A549 (cell line): ENCODE measurements around the gene RTN4RL1. TPM values are rescaled to one million over a fixed set of nuclear protein-coding genes. Genes with fewer than 3 reads are reported as not detected.

Experiments used
- ATAC-seq, 2 experiments: fragments of 200-7000 bp in 1 of 2; fragments of >200 bp in 1 of 2; cut with Nextera tagmentation in 1 of 2; cut with Tn5 transposase in 1 of 2; 3 replicates each; pipeline versions ENCODE4 v1.8.0 to v1.9.1; 2018 to 2020; ENCODE audit warnings: mild to moderate bottlenecking in 1 of 2, moderate library complexity in 1 of 2
- CTCF ChIA-PET: fragments of 300-600 bp; sonication (Branson Sonifier 250); formaldehyde crosslinking; extraction: SDS; loops from one replicate; lab custom pipeline; 2021; ENCODE audit warnings: antibody characterized with exemption, inconsistent platforms; lab: Yijun Ruan, JAX
- POLR2A ChIA-PET: fragments of 350-600 bp; formaldehyde crosslinking; extraction: SDS; loops from one replicate; lab custom pipeline; 2021; ENCODE audit warnings: antibody characterized with exemption, inconsistent platforms; lab: Yijun Ruan, JAX
- DNase-seq, 2 experiments: peaks; one replicate each; pipeline versions ENCODE4 v3.0.0 to v3.0.0-alpha.2; 2011 to 2016; ENCODE audit warnings: low read depth in 1 of 2, low spot score in 1 of 2
- FAIRE-seq: peaks from 2 replicates; lab custom pipeline; 2011; peaks lifted over from hg19 to GRCh38; lab: Jason Lieb, UNC
- H3K27ac ChIP-seq, 2 experiments: fragments of >200 bp; sonication (Bioruptor Twin); formaldehyde crosslinking; 3 replicates each; pipeline ENCODE4 v1.5.1; 2016 to 2017
- H3K4me1 ChIP-seq: fragments of >200 bp; sonication (Bioruptor Twin); formaldehyde crosslinking; 3 replicates; pipeline ENCODE4 v1.6.1; 2016
- H3K4me2 ChIP-seq: fragments of >200 bp; sonication (Bioruptor Twin); formaldehyde crosslinking; 3 replicates; pipeline ENCODE4 v1.6.1; 2016
- H3K4me3 ChIP-seq: fragments of >200 bp; sonication (Bioruptor Twin); formaldehyde crosslinking; 3 replicates; pipeline ENCODE4 v1.5.1; 2016
- H3K9me3 ChIP-seq: fragments of >200 bp; sonication (Bioruptor Twin); formaldehyde crosslinking; 3 replicates; pipeline ENCODE4 v1.6.1; 2016
- EHMT2 ChIP-seq: fragments of 200-600 bp; sonication (generic); IDR thresholded peaks from 2 replicates; pipeline ENCODE4 v1.6.1; 2016; ENCODE audit warnings: antibody characterized with exemption, low read depth, mild to moderate bottlenecking, moderate library complexity
- KDM1A ChIP-seq: fragments of 200-600 bp; sonication (generic); IDR thresholded peaks from 2 replicates; pipeline ENCODE4 v1.6.1; 2016; ENCODE audit warnings: low read depth, mild to moderate bottlenecking
- NPAS2 ChIP-seq: fragments of 250-450 bp; sonication (Bioruptor Pico); IDR thresholded peaks from 2 replicates; pipeline ENCODE4 v1.8.0; 2022; ENCODE audit warnings: mild to moderate bottlenecking, moderate library complexity, borderline replicate concordance
- RFX5 ChIP-seq: fragments of 450-650 bp; IDR thresholded peaks from 2 replicates; pipeline ENCODE4 v1.7.1; 2014; ENCODE audit warnings: antibody characterized with exemption, mild to moderate bottlenecking, moderate library complexity
- SMC3 ChIP-seq: fragments of >200 bp; sonication (Bioruptor Twin); formaldehyde crosslinking; IDR thresholded peaks from 3 replicates; pipeline ENCODE4 v1.6.1; 2018; ENCODE audit warnings: inconsistent platforms
- WGBS: methylation state at CpG from one replicate; pipeline ENCODE4 v1.1.6; 2017; ENCODE audit errors: missing lambda C conversion rate; 5-methylcytosine and 5-hydroxymethylcytosine counted together
- polyA plus RNA-seq, 4 experiments: library from polyadenylated mRNA; depleted of rRNA in 3 of 4; stranded (reverse); fragments of >200 nt; fragmentation: RNase III in 1 of 4; extraction: RNeasy Plus Mini Kit Qiagen cat#74134 plus additional on column Dnase treatment in 1 of 4; gene quantifications; 2 replicates in 3 of 4; 3 replicates in 1 of 4; pipeline ENCODE4 v1.2.3, GENCODE V29; 2011 to 2017
- TF ChIP-seq, protein P1 (sequence below): fragments of 450-650 bp; IDR thresholded peaks from 2 replicates; pipeline ENCODE4 v1.6.1; 2014; ENCODE audit warnings: antibody characterized with exemption
- TF ChIP-seq, protein P2 (sequence below): fragments of >200 bp; sonication (Bioruptor Twin); formaldehyde crosslinking; IDR thresholded peaks from 3 replicates; pipeline ENCODE4 v1.6.1; 2016
- TF ChIP-seq, protein P3 (sequence below): fragments of 200-600 bp; sonication (generic); IDR thresholded peaks from 2 replicates; pipeline ENCODE4 v1.6.1; 2016; ENCODE audit warnings: antibody characterized with exemption, mild to moderate bottlenecking, moderate library complexity
- TF ChIP-seq, protein P4 (sequence below): IDR thresholded peaks from 2 replicates; pipeline ENCODE4 v1.6.1; 2012
- TF ChIP-seq, protein P5 (sequence below): fragments of 250-450 bp; sonication (Bioruptor Pico); IDR thresholded peaks from 2 replicates; pipeline ENCODE4 v1.5.0; 2020; ENCODE audit warnings: low read depth, mild to moderate bottlenecking, moderate library complexity
- TF ChIP-seq, protein P6 (sequence below): fragments of 150-350 bp; IDR thresholded peaks from 2 replicates; pipeline ENCODE4 v1.6.1; 2014; ENCODE audit warnings: low read depth, mild to moderate bottlenecking, low read length

Gene RTN4RL1
- polyA plus RNA-seq, 2 of the 4 experiments (the other 2 are of a cell fraction) = 0.39 to 1.5 TPM

DNA sequence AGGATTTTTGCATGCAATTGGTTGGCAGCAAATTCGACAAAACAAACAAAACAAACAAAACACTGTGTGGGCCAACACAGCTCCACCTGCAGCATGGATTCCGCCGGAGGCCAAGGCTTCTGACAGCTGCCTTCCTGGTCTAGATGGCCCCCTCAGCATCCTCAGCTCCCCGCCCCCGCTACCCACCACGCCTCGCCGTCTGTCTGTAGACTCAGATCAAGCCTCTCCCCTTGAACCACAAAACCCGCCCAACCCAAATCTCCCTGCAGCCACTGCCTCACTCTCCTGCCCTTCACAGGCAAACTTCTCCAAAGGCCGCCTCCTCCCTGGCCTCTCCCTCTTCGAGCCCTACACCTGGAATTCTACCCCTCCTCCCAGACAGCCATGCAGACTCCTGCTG is 57.9 kb downstream of the RTN4RL1 start:
- DNase-seq = no peak
- H3K4me3 ChIP-seq = no peak overlapping the region
- 77% methylated on average over 11 of the region's 11 CpGs for WGBS
- no peak for FAIRE-seq
- no peak for ATAC-seq
- H3K9me3 ChIP-seq = peaks cover 5% of the 10 kb centered on the region; the same call in 1 of the 3 replicates
- TF ChIP-seq, protein P1, sequence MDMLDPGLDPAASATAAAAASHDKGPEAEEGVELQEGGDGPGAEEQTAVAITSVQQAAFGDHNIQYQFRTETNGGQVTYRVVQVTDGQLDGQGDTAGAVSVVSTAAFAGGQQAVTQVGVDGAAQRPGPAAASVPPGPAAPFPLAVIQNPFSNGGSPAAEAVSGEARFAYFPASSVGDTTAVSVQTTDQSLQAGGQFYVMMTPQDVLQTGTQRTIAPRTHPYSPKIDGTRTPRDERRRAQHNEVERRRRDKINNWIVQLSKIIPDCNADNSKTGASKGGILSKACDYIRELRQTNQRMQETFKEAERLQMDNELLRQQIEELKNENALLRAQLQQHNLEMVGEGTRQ = no peak
- TF ChIP-seq EHMT2 (no peak), NPAS2 (CRISPR knock-in tag) (no peak), KDM1A (no peak), SMC3 (no peak), RFX5 (no peak)
- TF ChIP-seq, protein P2, sequence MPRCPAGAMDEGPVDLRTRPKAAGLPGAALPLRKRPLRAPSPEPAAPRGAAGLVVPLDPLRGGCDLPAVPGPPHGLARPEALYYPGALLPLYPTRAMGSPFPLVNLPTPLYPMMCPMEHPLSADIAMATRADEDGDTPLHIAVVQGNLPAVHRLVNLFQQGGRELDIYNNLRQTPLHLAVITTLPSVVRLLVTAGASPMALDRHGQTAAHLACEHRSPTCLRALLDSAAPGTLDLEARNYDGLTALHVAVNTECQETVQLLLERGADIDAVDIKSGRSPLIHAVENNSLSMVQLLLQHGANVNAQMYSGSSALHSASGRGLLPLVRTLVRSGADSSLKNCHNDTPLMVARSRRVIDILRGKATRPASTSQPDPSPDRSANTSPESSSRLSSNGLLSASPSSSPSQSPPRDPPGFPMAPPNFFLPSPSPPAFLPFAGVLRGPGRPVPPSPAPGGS = no peak
- TF ChIP-seq, protein P3, sequence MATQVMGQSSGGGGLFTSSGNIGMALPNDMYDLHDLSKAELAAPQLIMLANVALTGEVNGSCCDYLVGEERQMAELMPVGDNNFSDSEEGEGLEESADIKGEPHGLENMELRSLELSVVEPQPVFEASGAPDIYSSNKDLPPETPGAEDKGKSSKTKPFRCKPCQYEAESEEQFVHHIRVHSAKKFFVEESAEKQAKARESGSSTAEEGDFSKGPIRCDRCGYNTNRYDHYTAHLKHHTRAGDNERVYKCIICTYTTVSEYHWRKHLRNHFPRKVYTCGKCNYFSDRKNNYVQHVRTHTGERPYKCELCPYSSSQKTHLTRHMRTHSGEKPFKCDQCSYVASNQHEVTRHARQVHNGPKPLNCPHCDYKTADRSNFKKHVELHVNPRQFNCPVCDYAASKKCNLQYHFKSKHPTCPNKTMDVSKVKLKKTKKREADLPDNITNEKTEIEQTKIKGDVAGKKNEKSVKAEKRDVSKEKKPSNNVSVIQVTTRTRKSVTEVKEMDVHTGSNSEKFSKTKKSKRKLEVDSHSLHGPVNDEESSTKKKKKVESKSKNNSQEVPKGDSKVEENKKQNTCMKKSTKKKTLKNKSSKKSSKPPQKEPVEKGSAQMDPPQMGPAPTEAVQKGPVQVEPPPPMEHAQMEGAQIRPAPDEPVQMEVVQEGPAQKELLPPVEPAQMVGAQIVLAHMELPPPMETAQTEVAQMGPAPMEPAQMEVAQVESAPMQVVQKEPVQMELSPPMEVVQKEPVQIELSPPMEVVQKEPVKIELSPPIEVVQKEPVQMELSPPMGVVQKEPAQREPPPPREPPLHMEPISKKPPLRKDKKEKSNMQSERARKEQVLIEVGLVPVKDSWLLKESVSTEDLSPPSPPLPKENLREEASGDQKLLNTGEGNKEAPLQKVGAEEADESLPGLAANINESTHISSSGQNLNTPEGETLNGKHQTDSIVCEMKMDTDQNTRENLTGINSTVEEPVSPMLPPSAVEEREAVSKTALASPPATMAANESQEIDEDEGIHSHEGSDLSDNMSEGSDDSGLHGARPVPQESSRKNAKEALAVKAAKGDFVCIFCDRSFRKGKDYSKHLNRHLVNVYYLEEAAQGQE = no peak
- TF ChIP-seq, protein P4, sequence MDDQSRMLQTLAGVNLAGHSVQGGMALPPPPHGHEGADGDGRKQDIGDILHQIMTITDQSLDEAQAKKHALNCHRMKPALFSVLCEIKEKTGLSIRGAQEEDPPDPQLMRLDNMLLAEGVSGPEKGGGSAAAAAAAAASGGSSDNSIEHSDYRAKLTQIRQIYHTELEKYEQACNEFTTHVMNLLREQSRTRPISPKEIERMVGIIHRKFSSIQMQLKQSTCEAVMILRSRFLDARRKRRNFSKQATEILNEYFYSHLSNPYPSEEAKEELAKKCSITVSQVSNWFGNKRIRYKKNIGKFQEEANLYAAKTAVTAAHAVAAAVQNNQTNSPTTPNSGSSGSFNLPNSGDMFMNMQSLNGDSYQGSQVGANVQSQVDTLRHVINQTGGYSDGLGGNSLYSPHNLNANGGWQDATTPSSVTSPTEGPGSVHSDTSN = no peak
- TF ChIP-seq, protein P5, sequence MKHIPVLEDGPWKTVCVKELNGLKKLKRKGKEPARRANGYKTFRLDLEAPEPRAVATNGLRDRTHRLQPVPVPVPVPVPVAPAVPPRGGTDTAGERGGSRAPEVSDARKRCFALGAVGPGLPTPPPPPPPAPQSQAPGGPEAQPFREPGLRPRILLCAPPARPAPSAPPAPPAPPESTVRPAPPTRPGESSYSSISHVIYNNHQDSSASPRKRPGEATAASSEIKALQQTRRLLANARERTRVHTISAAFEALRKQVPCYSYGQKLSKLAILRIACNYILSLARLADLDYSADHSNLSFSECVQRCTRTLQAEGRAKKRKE (CRISPR knock-in tag) = no peak
- H3K4me2 ChIP-seq = no peak overlapping the region
- ChIA-PET POLR2A (no interaction called here), CTCF (interaction anchor here (0.6 to 1.5 kb wide), 4 partner anchors 12 to 59 kb away, joined by 3 to 6 read pairs (median 3); no protein-coding TSS in a partner anchor)
- H3K4me1 ChIP-seq = no peaks in the 10 kb centered on the region
- H3K27ac ChIP-seq = no peak overlapping the region

DNA sequence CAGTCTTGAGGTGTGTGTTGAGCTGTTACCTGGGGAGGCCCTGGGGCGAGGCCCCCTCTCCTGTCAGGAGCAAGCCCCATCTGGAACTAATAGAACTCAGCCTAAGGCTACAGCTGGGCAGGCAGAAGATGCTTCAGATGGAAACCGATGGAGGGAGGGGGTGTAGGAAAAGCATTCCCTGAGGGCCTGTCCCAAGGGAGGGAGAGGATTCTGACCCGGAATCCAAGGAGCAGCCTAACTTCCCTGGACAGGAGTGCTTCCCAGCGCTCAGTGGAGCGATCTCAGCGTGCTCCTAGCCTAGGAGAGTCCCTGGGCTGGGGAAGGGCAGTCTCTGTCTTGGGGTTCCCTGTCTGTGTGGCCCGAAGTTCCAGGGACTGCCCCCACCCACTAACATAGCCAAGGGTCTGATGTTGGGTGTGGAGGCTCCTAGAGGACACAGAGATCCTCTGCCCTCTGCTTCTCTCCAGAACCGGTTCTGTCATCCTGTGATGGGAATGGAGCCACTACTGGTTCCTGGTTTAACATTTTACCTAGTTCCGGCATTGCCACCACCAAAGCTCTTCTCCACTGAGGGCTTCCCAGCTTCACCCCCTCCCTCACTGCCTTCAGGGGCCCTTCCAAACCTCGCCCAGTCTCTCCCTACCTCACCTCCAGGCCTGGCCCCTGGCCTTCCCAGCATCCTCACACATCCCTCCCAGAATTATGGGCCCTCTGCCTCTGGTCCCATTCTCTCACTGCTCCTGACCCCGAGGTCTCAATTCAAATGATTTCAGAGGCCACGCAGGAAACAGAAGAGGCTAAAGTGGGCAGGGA is 58.7 kb downstream of the RTN4RL1 start:
- ChIA-PET POLR2A (no interaction called here), CTCF (interaction anchor here (0.6 to 1.8 kb wide), 7 partner anchors 12 to 60 kb away, joined by 3 to 7 read pairs (median 3); no protein-coding TSS in a partner anchor)
- H3K4me1 ChIP-seq = no peaks in the 10 kb centered on the region
- H3K4me2 ChIP-seq = no peak overlapping the region
- 75% methylated on average over 12 of the region's 12 CpGs for WGBS
- FAIRE-seq = no peak
- no peak overlapping the region for H3K4me3 ChIP-seq
- TF ChIP-seq, protein P6, sequence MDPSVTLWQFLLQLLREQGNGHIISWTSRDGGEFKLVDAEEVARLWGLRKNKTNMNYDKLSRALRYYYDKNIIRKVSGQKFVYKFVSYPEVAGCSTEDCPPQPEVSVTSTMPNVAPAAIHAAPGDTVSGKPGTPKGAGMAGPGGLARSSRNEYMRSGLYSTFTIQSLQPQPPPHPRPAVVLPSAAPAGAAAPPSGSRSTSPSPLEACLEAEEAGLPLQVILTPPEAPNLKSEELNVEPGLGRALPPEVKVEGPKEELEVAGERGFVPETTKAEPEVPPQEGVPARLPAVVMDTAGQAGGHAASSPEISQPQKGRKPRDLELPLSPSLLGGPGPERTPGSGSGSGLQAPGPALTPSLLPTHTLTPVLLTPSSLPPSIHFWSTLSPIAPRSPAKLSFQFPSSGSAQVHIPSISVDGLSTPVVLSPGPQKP = no peak
- TF ChIP-seq EHMT2 = no peak
- peaks cover 5% of the 10 kb centered on the region; the same call in 1 of the 3 replicates for H3K9me3 ChIP-seq
- no peak overlapping the region for H3K27ac ChIP-seq
- DNase-seq = no peak
- ATAC-seq = peak; percentile 33 to 47; a peak in 3 of 6 replicates
